T follicular helper cell (primary cell): ENCODE data around the gene ZNF254.
"Not testable (repeated sequence)": the region's sequence is repeated elsewhere in the genome, so short reads cannot be mapped to it uniquely, and the experiment has no call there.

ENCODE experiments used
- DNase-seq: peaks from one replicate; pipeline ENCODE4 v3.0.0-alpha.2; 2020; ENCODE audit warnings: low read depth
- total RNA-seq, 2 experiments: gene quantifications; one replicate each; lab custom pipeline; 2026; lab: John Stamatoyannopoulos, UW

Gene ZNF254
- total RNA-seq = 14.2 to 25.3 reads per million in 2 experiments

GRCh38 chr19:24086974-24087595, at the start of gene ZNF254:
Gene ZNF254 (plus strand): TSS chr19:24087187. CDS start chr19:24087308, 121 bp downstream.
- peak; percentile 54 for DNase-seq

DNA sequence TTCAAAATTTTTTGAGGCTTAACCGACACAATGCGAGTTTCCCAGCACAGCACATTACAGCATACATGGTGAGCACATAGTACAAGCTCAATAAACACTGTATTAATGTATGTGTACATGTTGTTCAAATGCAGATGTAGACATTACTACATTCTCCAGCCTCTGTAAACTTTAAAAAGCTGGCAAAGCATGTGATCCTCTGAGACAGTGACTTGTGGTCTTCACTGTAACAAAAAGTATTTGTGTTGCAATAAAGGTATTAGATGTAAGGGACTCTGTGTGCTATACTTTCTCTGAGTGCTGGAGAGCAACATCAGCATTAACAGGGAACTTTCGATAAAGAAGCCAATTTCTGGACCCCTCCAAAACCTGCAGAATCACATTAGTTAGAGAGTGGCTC, 46.4 kb upstream of the ZNF254 start:
- DNase-seq = no peak

- not testable (repeated sequence) for DNase-seq
Measured at GRCh38 chr19:24041326-24041725, 45.7 kb upstream of the ZNF254 start.

GRCh38 chr19:24046550-24046949, 40.4 kb upstream of the ZNF254 start:
- no peak for DNase-seq

- DNase-seq = no peak
Measured at GRCh38 chr19:24048261-24048660, 38.7 kb upstream of the ZNF254 start.

DNA sequence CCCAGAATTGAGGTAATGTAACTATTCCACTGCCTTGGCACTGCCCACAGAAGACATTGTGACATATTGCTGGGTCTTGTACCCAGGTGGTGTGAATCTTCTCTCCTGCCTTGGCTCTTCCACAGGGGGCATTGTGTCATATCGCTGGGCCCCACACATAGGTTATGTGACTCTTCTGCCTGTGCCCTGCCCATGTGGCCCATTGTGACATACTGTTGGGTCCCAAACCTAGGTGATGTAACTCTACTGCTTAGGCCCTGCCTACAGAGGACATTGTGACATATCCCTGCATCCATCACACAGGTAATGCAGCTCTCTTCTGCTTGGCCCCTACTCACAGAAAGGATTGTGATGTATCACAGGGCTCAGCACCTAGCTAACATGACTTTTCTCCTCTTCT, 37.5 kb upstream of the ZNF254 start:
- no peak for DNase-seq

GRCh38 chr19:24051516-24051915, 35.5 kb upstream of the ZNF254 start:
- no peak for DNase-seq

- DNase-seq = no peak
Measured at GRCh38 chr19:24052811-24053210, 34.2 kb upstream of the ZNF254 start.

- no peak for DNase-seq
Measured at GRCh38 chr19:24053601-24054000, 33.4 kb upstream of the ZNF254 start.

GRCh38 chr19:24054044-24054935, 32.7 kb upstream of the ZNF254 start:
- DNase-seq = no peak

DNA sequence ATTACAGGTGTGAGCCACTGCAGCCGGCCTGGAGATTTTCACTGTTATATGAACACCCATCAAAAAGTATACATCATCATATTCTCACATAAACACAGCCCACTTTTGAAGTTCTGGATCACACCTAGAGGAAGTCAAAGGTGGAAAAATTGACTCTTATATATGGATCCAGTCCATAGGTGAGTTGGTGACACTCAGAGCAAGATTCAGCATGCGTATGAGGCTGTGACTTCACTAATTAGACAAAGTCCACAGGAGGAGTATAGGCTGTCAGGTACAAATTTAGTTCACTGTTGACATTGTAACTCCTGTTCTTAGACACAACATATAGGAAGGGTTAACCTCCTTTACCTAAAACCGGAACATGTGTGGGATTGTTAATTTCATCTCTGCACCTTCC, 31.4 kb upstream of the ZNF254 start:
- no peak for DNase-seq

DNA sequence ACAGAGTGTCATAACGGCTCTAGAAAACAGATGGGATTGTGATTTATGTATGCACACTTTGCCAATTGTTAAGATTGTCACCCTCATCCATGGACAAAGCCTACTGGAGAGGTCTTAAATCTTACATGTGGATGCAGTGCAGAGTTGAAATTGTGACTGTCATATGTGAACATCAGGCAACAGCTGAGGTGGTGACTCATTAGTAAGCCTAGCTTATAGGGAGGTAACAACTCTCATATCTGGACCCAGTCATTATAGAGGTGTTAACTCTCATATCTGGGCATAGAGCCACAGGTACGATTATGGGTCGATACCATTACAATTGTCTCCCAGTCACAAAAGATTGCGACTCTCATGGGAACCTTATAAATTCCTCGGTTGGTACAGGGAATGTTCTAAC, 29.8 kb upstream of the ZNF254 start:
- DNase-seq = no peak

DNA sequence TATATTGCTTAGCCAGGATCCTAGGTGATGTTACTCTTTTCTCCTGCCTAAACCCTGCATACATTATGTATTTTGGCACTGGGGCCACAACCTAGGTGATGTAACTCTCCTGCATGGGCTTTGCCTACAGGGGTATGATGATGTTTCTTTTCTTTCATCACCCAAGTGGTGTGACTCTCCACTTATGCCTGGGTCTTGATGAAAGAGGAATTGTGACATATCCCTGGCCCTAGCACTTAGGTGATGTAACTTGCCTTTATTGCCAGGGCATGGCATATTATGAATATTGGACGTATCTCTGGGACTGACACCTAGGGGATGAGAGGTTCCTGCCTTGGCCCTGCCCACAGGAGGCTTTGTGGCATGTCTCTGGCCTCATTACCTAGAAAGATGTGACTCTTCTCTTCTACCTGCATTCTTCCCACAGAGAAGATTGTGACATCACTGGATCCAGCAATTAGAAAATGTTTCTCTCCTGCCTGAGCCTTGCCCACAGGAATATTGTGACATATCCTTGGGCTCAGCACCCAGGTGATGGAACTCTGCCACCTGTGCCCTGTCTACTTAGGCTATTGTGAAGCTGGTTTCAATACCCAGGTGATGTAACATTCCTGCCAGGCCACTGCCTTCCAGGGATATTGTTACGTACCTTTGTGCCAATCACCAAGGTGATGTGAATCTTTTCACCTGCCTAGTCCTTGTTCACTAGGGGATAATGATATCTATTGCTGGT, 27.3 kb upstream of the ZNF254 start:
- no peak for DNase-seq

- DNase-seq = no peak
Measured at GRCh38 chr19:24060687-24061356, 26.2 kb upstream of the ZNF254 start.

DNA sequence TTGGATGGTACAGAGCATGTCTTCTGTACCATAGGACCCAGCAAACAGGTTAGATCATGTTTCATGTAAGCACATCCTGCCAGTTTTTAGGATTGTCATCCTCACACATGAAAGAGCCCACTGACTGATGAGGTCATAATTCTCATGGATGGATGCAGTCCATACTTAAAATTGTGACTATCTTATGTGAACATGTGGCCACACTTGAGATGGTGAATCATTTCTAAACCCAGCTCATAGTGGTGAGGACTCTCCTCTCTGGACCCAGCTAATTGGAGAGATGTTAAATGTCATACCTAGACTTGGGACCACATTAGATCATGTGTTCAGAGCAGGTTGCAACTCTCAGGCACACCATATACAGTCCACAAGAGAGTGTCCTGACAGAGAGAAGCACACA, 24.8 kb upstream of the ZNF254 start:
- DNase-seq = no peak

- DNase-seq = no peak
Measured at GRCh38 chr19:24063295-24063694, 23.7 kb upstream of the ZNF254 start.

DNA sequence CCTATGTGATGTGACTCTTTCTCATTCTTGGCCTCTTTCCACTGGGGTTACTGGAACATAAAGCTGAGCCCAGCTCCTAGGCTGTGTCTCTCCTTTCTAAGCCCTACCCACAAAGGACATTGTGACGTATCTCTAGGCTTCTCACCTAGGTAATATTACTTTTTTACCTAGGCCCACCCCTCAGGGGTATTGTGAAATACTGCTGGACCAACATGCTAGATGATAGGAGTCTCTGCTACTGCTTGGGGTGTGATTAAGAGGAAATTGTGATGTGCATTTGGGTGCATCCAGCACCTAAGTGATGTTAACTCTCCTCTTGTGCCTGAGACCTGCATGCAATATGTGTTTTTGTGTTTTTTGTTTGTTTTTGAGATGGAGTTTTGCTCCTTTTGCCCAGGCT, 22.8 kb upstream of the ZNF254 start:
- DNase-seq = no peak

- DNase-seq = no peak
Measured at GRCh38 chr19:24065243-24065642, 21.7 kb upstream of the ZNF254 start.

- no peak for DNase-seq
Measured at GRCh38 chr19:24065865-24066604, 21.0 kb upstream of the ZNF254 start.

DNA sequence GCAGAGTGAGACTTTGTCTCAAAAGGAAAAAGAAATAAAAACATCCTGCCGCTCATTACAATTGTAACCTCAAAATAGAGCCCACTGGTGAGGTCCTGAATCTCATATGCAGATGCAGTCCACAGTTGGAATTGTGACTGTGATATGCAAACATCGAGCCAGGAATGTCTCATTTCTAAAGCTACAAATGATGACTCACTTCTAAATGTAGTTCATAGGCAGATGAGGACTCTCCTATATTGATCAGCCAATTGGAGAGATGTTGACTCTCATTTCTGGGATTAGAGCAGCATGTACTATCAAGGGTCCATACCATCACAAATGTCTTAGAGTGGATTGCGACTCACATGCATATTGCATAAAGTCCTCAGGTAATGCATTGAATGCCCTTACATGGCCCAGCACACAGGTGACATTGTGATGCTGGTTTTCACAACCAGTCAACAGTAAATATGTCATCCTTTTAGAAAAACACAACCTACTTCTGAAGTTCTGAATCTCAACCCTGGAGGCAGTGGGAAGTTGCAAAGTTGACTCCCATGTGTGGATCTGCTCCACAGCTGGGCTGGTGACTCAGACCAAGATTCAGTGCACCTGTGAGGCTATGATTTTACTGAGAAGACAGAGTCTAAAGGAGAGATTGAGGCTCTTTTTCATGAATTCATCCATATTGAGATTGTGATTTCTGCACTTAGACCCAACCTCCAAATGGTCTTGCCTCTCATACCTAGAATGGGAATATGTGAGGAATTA, 16.9 kb upstream of the ZNF254 start:
- DNase-seq = no peak

GRCh38 chr19:24071078-24071477, 15.9 kb upstream of the ZNF254 start:
- DNase-seq = no peak
